OCI-LY7 (cell line): ENCODE measurements around the gene GEMIN2. TPM values are rescaled to one million over a fixed set of nuclear protein-coding genes. Genes with fewer than 3 reads are reported as not detected.
A peak's percentile ranks its signal among the peaks of the same experiment; 100 is the strongest.

ENCODE experiments used
- BruUV-seq: library from RNA; stranded (reverse); fragments of 400-500 nt; replicated peaks from 2 replicates; lab custom pipeline; 2021; lab: Mats Ljungman, UMichigan
- CTCF ChIA-PET: fragments of 300-600 bp; sonication (Branson Sonifier 250); formaldehyde crosslinking; loops from one replicate; lab custom pipeline; 2022; ENCODE audit warnings: antibody characterized with exemption; ENCODE audit not compliant: unreplicated experiment; lab: Charles Lee
- POLR2A ChIA-PET: fragments of 300-600 bp; sonication (Branson Sonifier 250); formaldehyde crosslinking; loops from one replicate; lab custom pipeline; 2022; ENCODE audit warnings: antibody characterized with exemption; lab: Charles Lee
- DNase-seq: peaks from one replicate; pipeline ENCODE4 v3.0.0-alpha.2; 2015; ENCODE audit warnings: low spot score
- H2AFZ ChIP-seq: fragments of 200-600 bp; sonication (generic), shearing (Covaris generic); 2 replicates; pipeline ENCODE4 v1.6.1; 2014; ENCODE audit warnings: mild to moderate bottlenecking, antibody characterized with exemption, low read length, moderate library complexity
- H3K27ac ChIP-seq: fragments of 200-600 bp; sonication (generic); 2 replicates; pipeline ENCODE4 v1.5.1; 2014; ENCODE audit warnings: mixed run types, low read depth, mild to moderate bottlenecking, moderate library complexity, low read length, inconsistent platforms; ENCODE audit not compliant: poor library complexity, severe bottlenecking
- H3K36me3 ChIP-seq: fragments of 200-600 bp; sonication (generic); 2 replicates; pipeline ENCODE4 v1.6.1; 2014; ENCODE audit warnings: mild to moderate bottlenecking, antibody characterized with exemption, low read length, moderate library complexity, mixed read lengths; ENCODE audit not compliant: insufficient read depth
- H3K4me1 ChIP-seq: fragments of 200-600 bp; sonication (generic); 2 replicates; pipeline ENCODE4 v1.5.1; 2014; ENCODE audit warnings: mild to moderate bottlenecking, low read length; ENCODE audit not compliant: insufficient read depth, poor library complexity, severe bottlenecking
- H3K4me2 ChIP-seq: fragments of 200-600 bp; sonication (generic); 2 replicates; pipeline ENCODE4 v1.6.1; 2014; ENCODE audit warnings: mild to moderate bottlenecking, low read length
- H3K4me3 ChIP-seq: fragments of 200-600 bp; sonication (generic); 2 replicates; pipeline ENCODE4 v1.5.1; 2014; ENCODE audit warnings: mild to moderate bottlenecking, low read depth, low read length; ENCODE audit not compliant: poor library complexity, severe bottlenecking
- H3K79me2 ChIP-seq: fragments of 200-600 bp; sonication (generic); 2 replicates; pipeline ENCODE4 v1.6.1; 2016; ENCODE audit warnings: low read depth, mild to moderate bottlenecking, low read length, moderate library complexity, mixed read lengths; ENCODE audit not compliant: insufficient read depth
- H3K9me2 ChIP-seq: fragments of 200-600 bp; sonication (generic); 2 replicates; pipeline ENCODE4 v1.6.1; 2016; ENCODE audit warnings: mild to moderate bottlenecking, low read length, mixed read lengths; ENCODE audit not compliant: insufficient read depth
- H3K9me3 ChIP-seq: fragments of 200-600 bp; sonication (generic); 2 replicates; pipeline ENCODE4 v1.6.1; 2014; ENCODE audit warnings: mild to moderate bottlenecking, mixed run types, low read length, mixed read lengths
- H4K20me1 ChIP-seq: fragments of 200-600 bp; sonication (generic); 2 replicates; pipeline ENCODE4 v1.6.1; 2014; ENCODE audit warnings: mild to moderate bottlenecking, antibody characterized with exemption, low read length, moderate library complexity, mixed read lengths; ENCODE audit not compliant: insufficient read depth
- EZH2phosphoT487 ChIP-seq: fragments of 200-600 bp; sonication (generic); IDR thresholded peaks from 2 replicates; pipeline ENCODE4 v1.6.1; 2018; ENCODE audit warnings: low read depth, borderline replicate concordance, mild to moderate bottlenecking, mixed run types, antibody characterized with exemption, low read length, moderate library complexity, mixed read lengths
- intact Hi-C: fragments of 100-400 bp; cut with micrococcal nuclease; formaldehyde crosslinking; loops from one replicate; pipeline ENCODE4 v1.10.0; 2022; ENCODE audit not compliant: unreplicated experiment
- total RNA-seq, 2 experiments: library from RNA; depleted of rRNA in 1 of 2; stranded (reverse); fragments of >200 nt in 1 of 2; shearing (Covaris generic) in 1 of 2; gene quantifications; 2 replicates each; pipeline ENCODE4 v1.2.3, GENCODE V29; 2014 to 2022
- TF ChIP-seq, protein P1 (sequence below): fragments of 200-600 bp; sonication (generic); conservative IDR thresholded peaks from 2 replicates; pipeline ENCODE4 v1.5.1; 2014; ENCODE audit warnings: mild to moderate bottlenecking, antibody characterized with exemption, low read length, moderate library complexity, mixed read lengths

GEMIN2 gene
- total RNA-seq, 2 experiments from 2014 or later: 46.2 to 53.4 TPM

DNA sequence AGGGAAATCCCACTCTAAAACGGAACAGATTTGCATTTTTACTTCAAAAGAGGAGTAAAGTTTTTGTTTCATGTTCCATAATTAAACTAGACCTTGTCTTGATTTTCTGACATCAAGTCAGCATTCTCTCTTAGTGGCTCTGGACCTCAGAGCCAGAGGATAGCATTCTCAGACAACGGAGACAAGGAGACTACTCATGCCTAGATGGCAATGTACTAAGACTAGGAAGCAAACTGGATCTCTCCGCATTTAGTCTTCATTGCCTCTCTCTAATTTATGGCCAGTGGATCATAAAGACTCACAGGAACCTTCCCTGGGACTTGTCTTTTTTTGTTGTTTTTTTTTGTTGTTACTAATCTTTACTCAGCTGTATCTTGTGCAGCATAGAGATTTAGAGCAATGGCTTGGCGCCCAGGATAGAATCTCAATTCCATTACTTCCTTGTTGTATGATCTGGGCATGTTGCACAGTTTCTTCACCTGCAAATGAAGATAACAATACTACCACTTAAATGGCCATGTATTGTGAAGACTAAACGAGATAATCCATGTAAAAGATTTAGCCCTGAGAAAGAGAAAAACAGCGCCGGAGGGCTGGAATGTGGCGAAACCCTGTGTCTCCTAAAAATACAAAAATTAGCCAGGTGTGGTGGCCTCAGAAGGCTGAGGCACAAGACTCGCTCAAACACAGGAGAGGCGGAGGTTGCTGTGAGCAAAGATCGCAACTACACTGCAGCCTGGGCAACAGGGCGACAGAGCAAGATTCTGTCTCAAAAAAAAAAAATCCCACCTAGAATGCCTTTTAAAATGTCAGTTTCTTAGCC is 4.0 kb upstream of the GEMIN2 start:
- H3K36me3 ChIP-seq: no peaks in the 10 kb centered on the region
- peak overlapping the region; percentile 50 for H3K27ac ChIP-seq
- no peaks in the 10 kb centered on the region for H3K9me2 ChIP-seq
- ChIA-PET CTCF (interaction anchor here (0.6 kb wide), 1 partner anchor 1100 kb away, joined by 3 read pairs; no protein-coding TSS in a partner anchor), POLR2A (interaction anchor here (0.8 to 1.5 kb wide), 7 partner anchors 10 to 322 kb away, joined by 3 to 8 read pairs (median 4); partner anchors contain the start of gene TRAPPC6B)
- peak overlapping the region; percentile 57 for H3K4me3 ChIP-seq
- intact Hi-C loops: loop anchor here (10.0 kb wide), 1 partner anchor 985 kb away; no protein-coding TSS in a partner anchor
- BruUV-seq: no TSS peak
- H3K79me2 ChIP-seq: peaks cover 7% of the 10 kb centered on the region; the same call in 1 of the 2 replicates
- TF ChIP-seq, protein P1, sequence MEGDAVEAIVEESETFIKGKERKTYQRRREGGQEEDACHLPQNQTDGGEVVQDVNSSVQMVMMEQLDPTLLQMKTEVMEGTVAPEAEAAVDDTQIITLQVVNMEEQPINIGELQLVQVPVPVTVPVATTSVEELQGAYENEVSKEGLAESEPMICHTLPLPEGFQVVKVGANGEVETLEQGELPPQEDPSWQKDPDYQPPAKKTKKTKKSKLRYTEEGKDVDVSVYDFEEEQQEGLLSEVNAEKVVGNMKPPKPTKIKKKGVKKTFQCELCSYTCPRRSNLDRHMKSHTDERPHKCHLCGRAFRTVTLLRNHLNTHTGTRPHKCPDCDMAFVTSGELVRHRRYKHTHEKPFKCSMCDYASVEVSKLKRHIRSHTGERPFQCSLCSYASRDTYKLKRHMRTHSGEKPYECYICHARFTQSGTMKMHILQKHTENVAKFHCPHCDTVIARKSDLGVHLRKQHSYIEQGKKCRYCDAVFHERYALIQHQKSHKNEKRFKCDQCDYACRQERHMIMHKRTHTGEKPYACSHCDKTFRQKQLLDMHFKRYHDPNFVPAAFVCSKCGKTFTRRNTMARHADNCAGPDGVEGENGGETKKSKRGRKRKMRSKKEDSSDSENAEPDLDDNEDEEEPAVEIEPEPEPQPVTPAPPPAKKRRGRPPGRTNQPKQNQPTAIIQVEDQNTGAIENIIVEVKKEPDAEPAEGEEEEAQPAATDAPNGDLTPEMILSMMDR: no peak
- no peak for TF ChIP-seq EZH2phosphoT487
- peaks cover 26% of the 10 kb centered on the region for H3K4me1 ChIP-seq
- peak; percentile 40 for DNase-seq
- peak overlapping the region; percentile 86 for H2AFZ ChIP-seq
- H3K4me2 ChIP-seq: peak overlapping the region; percentile 74
- no peaks in the 10 kb centered on the region for H3K9me3 ChIP-seq
- H4K20me1 ChIP-seq: no peaks in the 10 kb centered on the region

DNA sequence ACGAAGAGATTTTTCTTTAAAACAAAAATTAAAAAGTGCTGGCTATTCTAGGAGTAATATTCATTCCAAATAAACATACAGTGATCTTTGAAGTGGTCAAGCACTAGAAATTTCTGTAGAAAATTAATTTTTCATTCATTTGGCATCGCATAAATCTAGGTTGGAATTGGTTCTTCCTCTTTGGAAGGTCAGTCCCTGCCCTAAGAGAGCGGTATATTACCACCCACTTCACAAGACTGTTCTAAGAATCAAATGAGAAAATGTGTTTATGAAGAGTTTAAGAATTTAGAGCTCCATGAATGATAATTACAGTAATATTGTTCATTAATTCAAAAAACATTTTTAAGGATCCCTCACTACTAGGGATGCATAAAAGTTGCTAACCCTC is 444 bp upstream of the GEMIN2 start:
- H2AFZ ChIP-seq: peak overlapping the region; percentile 99
- BruUV-seq: TSS peak; percentile 95
- H3K79me2 ChIP-seq: peaks cover 24% of the 10 kb centered on the region; the same call in 1 of the 2 replicates
- peak overlapping the region; percentile 89 for H3K4me3 ChIP-seq
- H3K36me3 ChIP-seq: peaks cover 26% of the 10 kb centered on the region
- TF ChIP-seq, protein P1: no peak
- TF ChIP-seq EZH2phosphoT487: no peak
- peaks cover 34% of the 10 kb centered on the region for H3K4me1 ChIP-seq
- no peaks in the 10 kb centered on the region for H3K9me3 ChIP-seq
- ChIA-PET POLR2A (interaction anchor here (0.5 to 6.5 kb wide), 18 partner anchors 10 to 319 kb away, joined by 3 to 49 read pairs (median 5); partner anchors contain the start of genes FBXO33, PNN, SEC23A and TRAPPC6B), CTCF (interaction anchor here (0.8 to 1.0 kb wide), 3 partner anchors 10 to 312 kb away, joined by 3 to 4 read pairs (median 3); partner anchors contain the start of gene SEC23A)
- no peaks in the 10 kb centered on the region for H3K9me2 ChIP-seq
- H3K4me2 ChIP-seq: peak overlapping the region; percentile 73
- H3K27ac ChIP-seq: peak overlapping the region; percentile 86
- no peaks in the 10 kb centered on the region for H4K20me1 ChIP-seq
- DNase-seq: no peak
- intact Hi-C loops: loop anchor here (1.0 to 10.0 kb wide), 2 partner anchors 57 to 989 kb away; partner anchors contain the start of gene TRAPPC6B
